ENCODE results near the gene CHMP6.

CHMP6 gene

DNA sequence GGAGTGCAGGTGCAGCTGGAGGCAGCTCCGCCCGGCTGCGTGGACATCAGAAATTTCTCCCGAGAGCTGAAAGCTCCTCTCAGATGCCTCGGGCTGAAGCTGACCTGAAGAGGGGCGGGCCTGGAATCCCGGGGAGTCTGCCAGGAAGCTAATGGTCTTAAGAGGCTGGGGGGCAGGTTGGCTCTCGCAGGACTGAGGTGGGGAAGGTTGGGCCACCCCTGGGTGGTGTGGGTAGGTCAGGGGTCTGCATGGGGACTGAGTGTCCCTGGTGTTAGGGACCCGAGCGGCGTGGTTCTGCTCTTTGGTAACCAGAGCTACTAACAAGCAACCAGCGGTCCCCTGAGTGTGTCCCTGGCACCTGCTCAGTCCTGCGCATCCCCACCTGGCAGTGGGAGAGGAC is 3.5 kb downstream of the CHMP6 start:
- DNase-seq: no peak

DNA sequence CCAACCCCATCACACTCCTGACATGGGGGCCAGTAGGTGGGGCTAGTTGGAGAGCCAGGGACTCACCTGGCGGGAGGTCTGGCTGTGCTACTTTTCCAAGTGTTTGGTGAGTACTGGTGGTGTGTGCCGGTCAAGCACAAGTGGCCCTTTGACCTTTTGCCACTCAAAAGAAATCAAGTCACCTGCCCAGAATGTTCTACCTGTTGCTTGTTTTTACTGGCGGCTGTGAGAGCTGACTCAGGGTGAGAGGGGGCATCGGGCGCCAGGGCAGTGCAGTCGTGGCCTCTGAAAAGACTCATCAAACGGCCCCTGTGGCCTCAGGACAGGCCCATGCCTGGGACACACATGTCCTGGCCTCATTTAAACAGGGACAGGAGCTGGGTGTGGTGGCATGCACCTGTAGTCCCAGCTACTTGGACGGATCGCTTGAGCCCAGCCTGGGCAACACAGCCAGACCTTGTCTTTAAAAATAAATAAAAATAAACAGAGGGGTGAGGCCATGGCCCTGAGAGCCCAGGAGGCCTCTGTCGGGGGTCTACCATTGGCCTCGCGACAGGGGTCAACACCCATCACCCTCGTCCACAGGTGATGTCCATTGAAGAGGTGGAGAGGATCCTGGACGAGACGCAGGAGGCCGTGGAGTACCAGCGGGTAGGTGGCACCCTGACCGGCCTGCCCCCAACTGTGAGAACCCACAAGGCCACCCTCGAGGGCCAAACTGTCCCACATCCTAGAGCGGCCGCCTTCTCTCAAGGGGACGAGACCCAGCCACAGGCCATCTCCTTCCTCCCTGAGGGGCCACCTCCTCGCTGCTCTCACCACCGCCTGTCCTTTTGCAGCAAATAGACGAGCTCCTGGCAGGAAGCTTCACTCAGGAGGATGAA is 5.0 kb downstream of the CHMP6 start:
- no peak for DNase-seq

DNA sequence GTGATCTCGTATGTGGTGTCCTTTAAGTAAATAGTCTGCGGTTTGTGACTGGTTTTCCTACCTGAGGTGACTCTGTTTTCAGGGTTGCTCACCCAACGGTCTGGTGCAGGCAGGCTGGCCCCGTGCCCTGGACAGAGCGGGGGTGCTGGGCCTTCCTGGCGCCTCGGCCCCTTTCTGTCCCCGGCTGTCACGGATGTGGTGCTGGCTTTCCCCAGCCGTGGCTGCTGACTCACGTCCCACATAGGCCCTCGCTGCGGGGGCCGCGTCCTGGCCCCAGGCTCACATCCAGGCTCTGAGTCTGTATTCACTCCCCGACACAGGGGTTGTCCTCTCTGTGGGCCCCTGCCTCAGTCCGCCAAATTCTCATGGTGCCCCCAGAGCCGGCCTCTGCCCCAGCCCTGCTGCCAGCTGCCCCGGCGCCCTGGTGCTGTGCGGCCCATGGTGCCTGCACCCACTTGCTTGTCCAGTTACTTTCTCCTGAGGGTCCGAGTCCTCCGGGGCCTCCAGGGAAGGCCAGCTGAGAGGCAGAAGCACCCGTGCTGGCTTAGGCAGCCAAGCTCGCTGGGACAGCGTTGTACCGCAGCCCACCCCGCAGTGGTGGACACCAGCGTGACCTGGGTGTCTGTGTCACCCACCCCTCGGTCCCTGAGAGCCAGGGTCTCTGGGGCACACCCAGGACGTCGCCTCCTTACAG is 5.9 kb downstream of the CHMP6 start:
- DNase-seq: no peak

DNA sequence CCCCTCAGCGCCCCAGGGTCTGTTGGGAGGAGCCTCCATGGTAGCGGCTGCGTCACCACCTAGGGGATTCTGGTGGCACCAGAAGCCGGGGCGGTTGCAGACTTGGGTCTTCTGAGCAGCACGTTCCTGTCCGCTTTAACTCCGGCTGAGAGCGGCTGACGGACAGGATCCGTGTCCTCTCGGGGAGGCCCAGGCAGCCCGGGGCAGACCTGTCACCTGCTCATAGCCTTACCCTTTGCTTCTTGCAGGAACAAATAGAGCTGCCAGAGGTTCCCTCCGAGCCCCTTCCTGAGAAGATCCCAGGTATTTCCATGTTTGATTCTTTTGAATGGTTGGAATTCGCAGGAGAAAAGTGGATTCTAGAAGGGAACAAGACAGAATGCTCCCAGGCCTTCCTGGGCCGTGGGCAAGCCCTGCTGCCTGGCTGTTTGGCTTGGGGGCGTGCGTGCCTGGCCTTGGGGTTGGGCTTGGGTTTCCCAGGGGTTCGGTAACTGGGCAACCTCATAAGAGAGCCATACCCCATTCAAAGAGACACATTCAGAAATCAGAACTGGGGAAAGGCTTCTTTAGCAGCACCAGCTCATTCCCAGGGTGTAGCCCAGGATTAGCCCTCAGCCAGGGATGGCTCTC is 6.6 kb downstream of the CHMP6 start:
- DNase-seq: no peak

DNA sequence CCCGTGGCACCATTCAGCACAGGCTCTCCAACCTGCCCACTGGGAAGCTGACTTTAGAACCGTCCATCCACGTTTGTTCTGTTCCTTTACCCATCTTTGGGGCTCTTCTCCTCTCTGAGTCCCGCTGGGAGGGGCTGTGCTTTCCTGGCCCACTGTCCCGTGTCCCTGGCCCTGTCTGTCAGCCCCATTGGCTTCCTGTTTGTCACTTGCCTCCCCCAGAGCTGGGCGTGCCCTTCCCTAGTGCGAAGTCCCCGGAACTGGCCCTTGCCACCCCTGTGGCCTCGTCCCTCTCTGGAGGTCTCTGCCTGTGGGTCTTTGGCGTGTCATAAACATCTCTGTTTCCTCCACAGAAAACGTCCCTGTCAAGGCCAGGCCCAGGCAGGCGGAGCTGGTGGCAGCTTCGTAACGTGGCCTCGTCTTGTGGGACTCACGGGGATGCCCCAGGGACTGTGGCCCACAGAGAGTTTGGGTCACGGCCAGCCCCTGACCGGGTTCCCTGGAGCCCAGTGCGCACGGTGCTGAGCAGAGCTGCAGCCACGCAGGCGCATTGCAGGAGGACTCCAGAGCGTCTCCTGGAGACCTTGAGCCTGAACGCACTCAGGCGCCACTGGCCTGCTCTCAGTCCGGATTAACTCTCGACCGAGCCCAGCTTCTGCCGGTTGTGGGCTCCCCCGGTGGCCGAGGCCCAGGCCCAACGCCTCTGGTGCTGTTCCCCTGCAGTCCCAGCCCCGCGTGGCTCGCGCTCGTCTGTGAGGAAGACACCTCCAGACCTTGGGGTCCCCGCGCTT is 7.3 kb downstream of the CHMP6 start:
- DNase-seq: no peak

DNA sequence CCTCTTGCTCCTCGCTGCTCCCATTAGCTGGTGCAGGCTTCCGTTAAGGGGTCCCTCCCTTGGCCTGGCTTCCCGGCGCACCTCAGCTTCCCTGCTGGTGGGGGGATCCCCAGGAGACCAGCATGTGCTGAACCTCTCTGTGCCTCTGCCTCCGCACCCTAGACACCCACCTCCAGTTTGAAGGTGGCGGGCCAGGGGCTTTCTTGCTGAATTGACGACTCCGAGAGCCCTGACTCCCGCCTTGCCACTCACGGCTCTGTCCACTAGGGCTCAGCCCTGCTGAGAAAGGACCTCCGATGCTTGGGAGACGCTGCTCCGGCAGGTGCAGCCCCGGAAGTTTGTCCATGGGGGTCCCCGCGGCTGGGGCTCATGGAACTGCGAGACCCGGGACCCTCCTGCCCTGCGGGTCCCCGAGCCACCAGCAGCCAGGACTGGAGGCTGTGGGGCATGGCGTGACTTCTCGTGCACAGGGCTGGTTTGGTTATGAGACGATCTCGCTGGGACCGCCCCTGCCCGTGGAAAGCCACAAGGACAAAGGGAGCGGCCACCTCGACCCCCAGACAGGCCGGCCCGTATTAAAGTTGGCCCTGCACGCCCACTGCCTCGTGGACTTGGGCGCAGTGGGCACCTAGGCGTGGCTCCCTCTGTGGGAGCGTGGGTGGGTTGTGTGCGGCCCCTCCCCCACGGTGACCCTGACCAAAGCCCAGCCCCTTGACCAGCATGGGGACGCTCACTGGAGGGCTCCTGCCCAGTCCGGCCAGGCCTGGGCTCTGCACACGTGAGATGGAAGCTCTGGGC is 8.1 kb downstream of the CHMP6 start:
- no peak for DNase-seq

DNA sequence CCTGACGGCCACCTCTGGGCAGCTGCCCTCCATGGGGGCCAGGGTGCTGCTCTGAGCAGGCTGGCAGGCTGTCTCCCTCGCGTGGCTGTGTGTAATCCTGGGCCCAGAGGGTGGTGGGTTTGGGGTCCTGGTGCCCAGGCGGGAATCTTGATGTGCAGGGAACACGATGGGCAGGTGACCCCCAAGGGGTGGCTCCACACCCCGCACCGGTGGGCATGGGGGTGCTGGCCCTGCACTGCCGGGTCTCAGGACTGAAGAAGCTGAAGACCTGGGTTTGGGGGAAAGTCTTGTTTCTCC is 8.6 kb downstream of the CHMP6 start:
- DNase-seq: no peak

DNA sequence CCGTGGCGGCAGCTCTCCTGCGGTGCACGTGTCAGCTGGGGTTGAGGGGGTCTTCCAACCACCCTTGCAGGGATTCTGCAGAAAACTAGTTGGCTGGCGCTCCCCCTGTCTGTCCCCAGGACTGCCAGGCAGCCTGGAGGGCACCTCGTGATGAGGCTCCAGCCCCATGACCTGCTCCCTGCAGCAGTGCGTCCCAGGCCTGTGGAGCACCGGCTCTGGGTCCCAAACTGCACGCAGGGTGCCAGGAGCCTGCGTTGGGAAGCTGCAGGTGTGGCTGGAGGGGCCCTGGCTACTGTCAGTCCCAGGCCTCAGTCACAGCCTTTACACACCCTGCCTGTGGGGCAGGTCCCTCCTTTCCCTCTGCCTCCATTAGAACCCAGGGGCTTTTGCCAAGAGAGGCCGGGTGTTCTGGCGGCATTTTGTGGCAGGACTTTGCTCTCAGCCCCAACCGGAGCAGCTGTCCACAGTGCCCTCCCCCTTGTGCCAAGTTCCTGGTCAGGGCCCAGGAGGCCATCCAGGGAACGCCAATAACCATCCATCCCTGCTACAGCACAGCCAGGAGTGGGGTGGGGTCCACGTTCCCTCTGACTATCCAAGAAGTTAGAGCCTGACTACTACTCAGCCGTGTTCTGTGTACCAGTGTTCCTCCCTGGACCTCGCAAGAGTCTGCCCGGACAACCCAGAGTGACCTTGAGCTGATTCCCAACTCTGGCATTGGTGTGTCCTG is 9.2 kb downstream of the CHMP6 start:
- no peak for DNase-seq

DNA sequence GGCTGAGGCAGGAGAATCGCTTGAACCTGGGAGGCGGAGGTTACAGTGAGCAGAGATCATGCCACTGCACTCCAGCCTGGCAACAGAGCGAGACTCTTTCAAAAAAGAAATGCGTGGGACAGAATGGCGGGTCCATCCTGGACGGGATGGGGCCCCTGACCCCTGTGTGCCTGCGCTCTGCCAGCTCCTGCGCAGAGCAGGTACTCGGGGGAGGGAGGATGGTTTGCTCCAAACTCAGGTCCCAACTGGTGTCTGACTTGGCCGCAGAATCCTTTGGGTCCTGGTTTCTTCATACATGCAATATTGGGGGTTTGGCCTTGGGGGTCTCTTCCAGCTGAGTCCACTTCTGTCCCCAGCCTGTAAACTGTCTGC is 10.4 kb downstream of the CHMP6 start:
- DNase-seq: no peak

DNA sequence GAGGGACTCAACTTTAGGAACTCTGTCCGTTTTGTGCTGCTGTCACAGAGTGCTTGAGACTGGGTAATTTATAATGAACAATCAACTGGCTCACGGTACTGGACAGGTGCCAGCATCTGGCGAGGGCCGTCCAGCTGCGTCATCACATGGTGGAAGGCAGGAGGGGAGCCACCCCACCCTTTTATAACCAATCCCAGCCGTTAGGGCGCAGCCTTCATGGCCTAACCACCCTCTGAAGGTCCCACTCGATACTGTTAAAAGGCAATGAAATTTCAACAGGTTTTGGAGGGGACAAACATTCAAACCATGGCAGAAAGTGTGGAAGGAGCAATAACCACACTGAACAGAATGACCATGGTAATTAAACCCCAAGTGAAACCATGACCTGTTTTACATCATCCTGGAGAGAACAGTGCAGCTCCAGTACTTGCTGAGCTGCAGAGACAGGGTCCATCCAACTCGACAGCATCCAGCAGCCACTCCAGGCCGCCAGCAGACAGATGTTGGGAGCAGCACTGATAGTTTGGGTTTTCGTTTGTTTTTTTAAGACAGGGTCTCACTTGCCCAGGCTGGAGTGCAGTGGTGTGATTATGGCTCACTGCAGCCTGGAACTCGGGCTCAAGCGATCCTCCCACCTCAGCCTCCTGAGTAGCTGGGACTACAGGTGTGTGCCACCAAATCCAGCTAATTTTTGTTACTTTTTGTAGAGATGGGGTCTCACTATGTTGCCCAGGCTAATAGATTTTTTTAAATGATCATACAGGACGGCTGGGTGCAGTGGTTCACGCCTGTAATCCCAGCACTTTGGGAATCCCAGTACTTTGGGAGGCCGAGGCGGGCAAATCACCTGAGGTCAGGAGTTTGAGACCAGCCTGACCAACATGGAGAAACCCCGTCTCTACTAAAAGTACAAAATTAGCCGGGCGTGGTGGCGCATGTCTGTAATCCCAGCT is 11.0 kb downstream of the CHMP6 start:
- peak; percentile 63 to 77 for DNase-seq

DNA sequence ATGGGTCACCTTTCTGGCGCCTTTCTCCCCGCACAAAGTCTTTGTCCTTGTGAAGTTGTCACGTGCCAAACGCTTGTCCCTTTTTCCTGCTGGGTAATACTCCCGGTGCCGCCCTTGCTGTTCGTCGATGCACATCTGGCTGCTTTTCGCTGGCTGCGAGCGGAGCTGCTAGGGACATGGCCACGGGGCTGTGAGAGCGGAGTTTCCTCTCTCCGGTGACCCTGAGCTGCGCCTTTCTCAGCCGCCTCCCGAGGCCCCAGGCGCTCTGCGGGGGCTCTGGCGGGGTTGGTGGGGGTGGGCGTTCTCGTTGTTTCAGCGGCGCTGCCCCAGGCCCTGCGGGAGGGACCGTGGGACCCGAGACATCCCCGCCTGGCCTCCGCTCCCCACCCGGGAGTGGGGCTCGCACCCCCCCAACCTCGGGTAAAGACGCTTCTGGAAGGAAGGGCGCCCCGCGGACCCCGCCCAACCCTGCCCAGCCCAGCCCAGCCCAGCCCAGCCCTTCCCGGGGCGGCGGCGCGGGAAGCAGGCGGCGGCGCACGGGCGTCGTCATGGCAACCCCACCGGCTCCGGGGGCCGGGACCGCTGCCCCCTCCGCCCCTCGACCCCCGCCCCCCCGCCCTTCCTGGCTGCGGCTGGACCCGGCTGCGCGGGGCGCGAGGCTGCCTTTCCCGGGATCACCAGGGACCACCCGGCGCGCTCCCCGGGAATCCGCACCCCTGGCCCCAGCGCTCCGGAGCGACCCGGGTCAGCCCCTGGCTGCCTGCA is 12.3 kb downstream of the CHMP6 start:
- DNase-seq: no peak

DNA sequence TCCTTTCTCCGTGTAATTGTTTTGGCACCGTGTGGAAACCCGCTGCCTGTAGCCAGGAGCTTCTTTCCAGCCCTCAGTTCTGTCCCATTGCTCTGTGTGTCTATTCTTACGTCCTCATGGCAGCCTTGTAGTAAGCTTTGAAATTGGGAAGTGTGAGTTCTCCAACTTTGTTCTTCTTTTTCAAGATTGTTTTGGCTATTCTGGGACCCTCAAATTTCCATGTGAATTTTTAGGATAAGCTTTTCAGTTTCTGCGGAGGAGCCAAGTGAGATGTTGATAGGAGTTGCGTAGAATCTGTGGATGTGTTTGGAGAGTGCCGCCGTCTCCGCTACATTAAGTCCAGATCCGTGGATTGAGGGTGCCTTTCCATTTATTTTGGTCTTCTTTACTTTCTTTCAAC is 15.2 kb downstream of the CHMP6 start:
- DNase-seq: no peak

DNA sequence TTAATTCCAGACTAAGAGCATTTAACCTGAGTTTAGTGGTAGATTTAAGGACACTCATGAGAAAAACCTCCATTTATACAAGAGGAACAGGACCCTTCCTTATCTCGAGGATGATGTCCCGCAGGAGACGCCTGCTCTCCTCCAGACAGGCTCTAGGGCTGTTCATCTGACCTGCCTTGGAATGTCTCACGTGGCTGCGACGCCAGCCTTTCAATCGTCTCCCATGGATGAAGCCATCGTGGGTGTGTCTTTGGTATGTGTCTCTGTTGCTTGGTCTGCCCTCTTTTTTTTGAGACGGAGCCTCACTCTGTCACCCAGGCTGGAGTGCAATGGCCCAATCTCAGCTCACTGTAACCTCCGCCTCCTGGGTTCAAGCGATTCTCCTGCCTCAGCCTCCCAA is 16.5 kb downstream of the CHMP6 start:
- DNase-seq: no peak

DNA sequence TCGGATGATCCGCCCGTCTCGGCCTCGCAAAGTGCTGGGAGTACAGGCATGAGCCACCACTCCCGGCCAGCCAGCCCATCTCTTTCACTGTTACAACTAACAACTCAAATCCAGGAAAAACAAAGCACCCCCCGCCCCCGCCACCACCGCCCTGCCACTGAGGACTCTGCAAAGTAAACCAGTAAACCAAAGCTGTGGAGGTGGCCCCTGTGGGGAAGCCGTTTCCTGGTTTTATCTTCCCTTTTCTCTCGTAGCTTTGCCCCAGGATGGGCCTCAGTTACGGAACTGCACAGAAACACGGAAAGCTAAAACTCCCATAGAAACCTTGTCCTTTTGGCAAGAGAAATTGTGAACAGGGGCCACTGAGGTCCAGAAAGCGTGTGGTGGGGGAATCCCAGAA is 17.5 kb downstream of the CHMP6 start:
- no peak for DNase-seq

DNA sequence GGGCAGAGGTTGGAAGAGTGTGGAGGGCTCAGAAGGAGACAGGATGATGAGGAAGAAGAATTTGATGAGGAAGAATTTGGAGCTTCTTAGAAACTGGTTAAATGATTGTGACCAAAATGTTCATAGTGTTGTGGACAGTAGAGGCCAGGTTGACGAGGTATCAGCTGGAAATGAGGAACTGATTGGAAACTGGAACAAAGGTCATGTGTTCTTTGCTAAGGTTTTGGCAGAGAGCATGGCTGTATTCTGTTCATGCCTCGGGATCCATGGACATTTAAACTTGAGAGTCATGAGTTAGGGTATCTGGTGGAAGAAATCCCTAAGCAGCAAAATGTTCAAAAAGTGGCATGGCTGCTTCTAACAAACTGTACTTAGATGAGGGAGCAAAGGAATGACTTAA is 19.3 kb downstream of the CHMP6 start:
- DNase-seq: no peak

DNA sequence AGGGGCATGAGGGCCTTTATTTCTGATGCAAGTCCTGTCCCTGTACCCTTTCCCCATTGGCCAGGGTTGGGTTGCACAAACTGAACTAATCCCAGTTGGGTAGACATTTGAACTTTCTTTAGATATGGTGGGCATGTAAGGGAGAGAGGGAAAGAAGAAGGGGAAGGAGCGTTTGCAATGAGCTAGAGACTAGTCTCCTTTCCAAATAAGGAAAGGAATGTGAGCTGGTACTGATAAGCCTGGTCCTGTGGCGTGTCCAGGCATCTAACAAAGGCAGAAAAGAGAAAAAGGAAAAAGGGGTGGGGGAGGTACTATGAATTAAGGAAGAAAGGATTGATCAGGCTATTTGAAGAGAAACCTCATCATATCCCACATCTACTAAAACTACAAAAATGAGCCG is 20.3 kb downstream of the CHMP6 start:
- DNase-seq: no peak

DNA sequence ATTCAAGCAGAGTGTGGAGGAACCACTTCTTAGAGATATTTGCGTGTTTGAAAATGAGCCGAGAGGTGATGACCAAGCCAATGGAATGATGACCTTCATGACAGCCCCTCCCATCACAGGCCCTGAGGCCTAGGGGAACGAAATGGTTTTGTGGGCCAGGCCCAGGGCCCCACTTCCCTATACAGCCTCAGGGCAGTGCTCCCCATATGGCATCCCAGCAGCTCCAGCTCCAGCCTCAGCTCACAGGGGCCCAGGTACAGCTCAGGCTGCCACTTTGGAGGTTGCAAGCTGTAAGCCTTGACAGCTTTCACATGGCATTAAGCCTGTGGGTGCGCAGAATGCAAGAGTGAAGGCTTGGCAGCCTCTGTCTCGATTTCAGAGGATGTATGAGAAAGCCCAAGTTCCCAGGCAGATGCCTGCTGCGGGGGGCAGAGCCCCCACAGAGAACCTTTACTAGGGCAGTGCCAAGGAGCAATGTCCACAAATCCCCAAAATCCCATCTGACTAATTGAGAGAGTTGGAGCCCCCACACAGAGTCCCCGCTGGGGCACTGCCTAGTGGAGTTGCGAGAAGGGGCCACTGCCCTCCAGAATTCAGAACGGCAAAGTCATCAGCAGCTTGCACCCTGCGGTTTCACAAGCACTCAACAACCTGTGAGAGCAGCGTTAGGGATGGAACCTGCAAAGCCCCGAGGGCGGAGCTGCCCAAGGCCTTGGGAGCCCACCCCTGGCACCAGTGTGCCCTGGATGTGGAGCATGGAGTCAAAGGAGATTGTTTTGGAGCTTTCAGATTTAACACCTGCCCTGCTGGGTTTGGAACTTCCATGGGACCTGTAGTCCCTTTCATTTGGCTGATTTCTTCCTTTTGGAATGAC is 21.2 kb downstream of the CHMP6 start:
- no peak for DNase-seq

DNA sequence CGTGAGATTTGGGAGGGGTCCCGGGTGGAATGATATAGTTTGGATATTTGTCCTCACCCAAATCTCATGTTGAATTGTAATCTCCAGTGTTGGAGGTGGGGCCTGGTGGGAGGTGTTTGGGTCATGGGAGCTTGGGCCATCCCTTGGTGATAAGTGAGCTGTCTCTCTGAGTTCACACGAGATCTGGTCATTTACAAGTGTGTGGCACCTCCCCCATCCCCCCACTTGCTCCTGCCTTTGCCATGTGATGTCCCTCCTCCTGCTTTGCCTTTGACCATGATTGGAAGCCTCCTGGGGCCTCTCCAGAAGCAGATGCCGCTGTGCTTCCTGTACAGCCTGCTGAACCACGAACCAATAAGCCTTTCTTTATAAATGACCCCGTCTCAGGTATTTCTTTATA is 22.0 kb downstream of the CHMP6 start:
- DNase-seq: no peak

DNA sequence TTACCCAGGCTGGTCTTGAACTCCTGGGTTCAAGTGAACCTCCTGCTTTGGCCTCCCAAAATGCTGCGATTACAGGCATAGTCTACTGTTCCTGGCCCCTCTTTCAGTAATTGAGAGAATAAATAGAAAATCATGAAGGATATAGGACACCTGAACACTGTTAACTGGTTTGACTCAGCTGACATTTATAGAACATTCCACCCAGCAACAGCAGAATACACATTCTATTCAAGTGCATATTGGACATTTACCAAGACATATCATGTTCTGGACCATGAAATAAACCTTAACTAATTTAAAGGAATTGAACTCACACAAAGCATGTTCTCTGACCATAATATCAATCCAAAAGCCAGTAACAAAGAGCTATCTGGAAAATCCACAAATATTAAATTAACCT is 23.5 kb downstream of the CHMP6 start:
- no peak for DNase-seq
